ENCODE measurements around the gene CYP1B1.
"Not testable (repeated sequence)": the region's sequence is repeated elsewhere in the genome, so short reads cannot be mapped to it uniquely, and the experiment has no call there.

- not testable (repeated sequence) for TF ChIP-seq EZH2 (IDR thresholded peaks at IDR 0.05); POLR2AphosphoS5 (IDR thresholded peaks at IDR 0.05; ENCODE audit: borderline replicate concordance, low read depth, low read length)
Measured at GRCh38 chr2:38082727-38083126, 6.8 kb upstream of the CYP1B1 start.

Measured in SK-N-MC (cell line).